ENCODE measurements around the gene FAM13A. TPM values are rescaled to one million over a fixed set of nuclear protein-coding genes. Genes with fewer than 3 reads are reported as not detected.

Gene FAM13A
- total and polyA plus RNA-seq, 10 of the 15 experiments (the other 5 are each of a cell fraction or from before 2014, with no cell fraction given), result 0.05 to 1.8 (median 0.27) TPM; not detected in 1

GRCh38 chr4:88737307-88737941 is 319.6 kb downstream of the FAM13A start (continued):
- TF ChIP-seq PBX3 (IDR thresholded peaks at IDR 0.05; ENCODE audit: insufficient replicate concordance, low read depth, low read length), result peak; percentile 85
- TF ChIP-seq NR2C2 (IDR thresholded peaks at IDR 0.05; ENCODE audit: borderline replicate concordance, control insufficient read depth, insufficient read length, low read depth), result no peak
- no peak for TF ChIP-seq FOXM1 (IDR thresholded peaks at IDR 0.05; ENCODE audit: low read depth, low read length)
- TF ChIP-seq NFYB (IDR thresholded peaks at IDR 0.05; ENCODE audit: insufficient read depth, low read depth, low read length), result no peak
- no peak for TF ChIP-seq ATF7 (IDR thresholded peaks at IDR 0.05; ENCODE audit: low read depth)
- TF ChIP-seq TBL1XR1 (IDR thresholded peaks at IDR 0.05; ENCODE audit: low read depth, low read length), result no peak
- no peak for TF ChIP-seq RB1 (IDR thresholded peaks at IDR 0.05; ENCODE audit: borderline replicate concordance)
- TF ChIP-seq TCF3 (IDR thresholded peaks at IDR 0.05; ENCODE audit: borderline replicate concordance, insufficient read depth, low read depth, low read length), result 0 out of 2 replicates have a peak, but pooled peaks have one; percentile 27
- TF ChIP-seq ZNF622 (IDR thresholded peaks at IDR 0.05), result no peak
- no peak for TF ChIP-seq CEBPB (IDR thresholded peaks at IDR 0.05; ENCODE audit: borderline replicate concordance in 1 of 2, low read depth in 2 of 2, low read length in 2 of 2)
- no peak for TF ChIP-seq SREBF2 (IDR thresholded peaks at IDR 0.05; ENCODE audit: low read length)
- TF ChIP-seq DPF2 (IDR thresholded peaks at IDR 0.05), result no peak
- no peak for TF ChIP-seq RCOR1 (conservative IDR thresholded peaks at IDR 0.05; ENCODE audit: low read depth, low read length)
- TF ChIP-seq PKNOX1 (IDR thresholded peaks at IDR 0.05), result peak; percentile 92
- no peak for TF ChIP-seq EP300 (IDR thresholded peaks at IDR 0.05; ENCODE audit: borderline replicate concordance in 1 of 2, control insufficient read depth in 1 of 2, low read depth in 2 of 2, low read length in 2 of 2)
- no peak for TF ChIP-seq MYB (IDR thresholded peaks at IDR 0.05; ENCODE audit: borderline replicate concordance, low read depth, low read length)
- no peak for TF ChIP-seq CBX5 (IDR thresholded peaks at IDR 0.05; ENCODE audit: low read depth)

All from GM12878 (cell line).